A549 (cell line): ENCODE results near the gene XYLT1.

ENCODE experiments used
- CEBPB ChIP-seq, 2 experiments: fragments of >200 bp in 1 of 2; sonication (Bioruptor Twin) in 1 of 2; formaldehyde crosslinking in 1 of 2; IDR thresholded peaks; 2 replicates each; pipeline ENCODE4 v1.6.1; 2012 to 2016
- HDAC2 ChIP-seq: fragments of 200-600 bp; sonication (generic); IDR thresholded peaks from 2 replicates; pipeline ENCODE4 v1.6.1; 2016
- NR3C1 ChIP-seq: fragments of >200 bp; sonication (Bioruptor Twin); formaldehyde crosslinking; IDR thresholded peaks from 3 replicates; pipeline ENCODE4 v1.6.1; 2017
- RAD21 ChIP-seq, 2 experiments: fragments of >200 bp in 1 of 2; sonication (Bioruptor Twin) in 1 of 2; formaldehyde crosslinking in 1 of 2; IDR thresholded peaks in 1 of 2; conservative IDR thresholded peaks in 1 of 2; 2 replicates in 1 of 2; 3 replicates in 1 of 2; pipeline ENCODE4 v1.6.1; 2012 to 2018; ENCODE audit warnings: inconsistent platforms in 1 of 2
- USF2 ChIP-seq: fragments of 450-650 bp; IDR thresholded peaks from 2 replicates; pipeline ENCODE4 v1.6.1; 2014; ENCODE audit warnings: antibody characterized with exemption
- TF ChIP-seq, protein P1 (sequence below): fragments of 250-450 bp; sonication (Bioruptor Pico); IDR thresholded peaks from 2 replicates; pipeline ENCODE4 v1.5.0; 2021; ENCODE audit warnings: mild to moderate bottlenecking, moderate library complexity, borderline replicate concordance

DNA sequence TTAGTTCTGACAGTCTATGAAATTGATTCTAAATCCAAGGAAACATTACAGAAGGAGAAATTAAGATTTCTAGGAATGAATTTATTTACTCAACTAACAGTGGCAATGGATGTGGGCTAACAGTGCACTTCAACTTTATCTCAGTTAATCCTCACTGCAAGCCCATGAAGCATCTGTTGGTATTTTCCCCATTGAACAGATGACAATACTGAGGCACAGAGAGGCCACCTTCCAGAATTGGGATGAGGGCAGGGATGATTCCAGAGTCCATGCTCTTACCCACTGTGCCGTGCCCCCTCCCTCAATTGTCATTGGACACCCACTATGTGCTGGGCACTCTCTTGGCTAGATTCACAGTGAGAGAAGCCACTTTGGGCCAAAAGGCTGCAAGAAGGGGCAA lies 89.0 kb downstream of the XYLT1 start:
- TF ChIP-seq HDAC2 (no peak), USF2 (no peak), NR3C1 (no peak), RAD21 (conservative IDR thresholded peaks at IDR 0.05 in 1 of 2, IDR thresholded peaks at IDR 0.05 in 1 of 2) (no peak), CEBPB (IDR thresholded peaks at IDR 0.05) (no peak)
- TF ChIP-seq, protein P1, sequence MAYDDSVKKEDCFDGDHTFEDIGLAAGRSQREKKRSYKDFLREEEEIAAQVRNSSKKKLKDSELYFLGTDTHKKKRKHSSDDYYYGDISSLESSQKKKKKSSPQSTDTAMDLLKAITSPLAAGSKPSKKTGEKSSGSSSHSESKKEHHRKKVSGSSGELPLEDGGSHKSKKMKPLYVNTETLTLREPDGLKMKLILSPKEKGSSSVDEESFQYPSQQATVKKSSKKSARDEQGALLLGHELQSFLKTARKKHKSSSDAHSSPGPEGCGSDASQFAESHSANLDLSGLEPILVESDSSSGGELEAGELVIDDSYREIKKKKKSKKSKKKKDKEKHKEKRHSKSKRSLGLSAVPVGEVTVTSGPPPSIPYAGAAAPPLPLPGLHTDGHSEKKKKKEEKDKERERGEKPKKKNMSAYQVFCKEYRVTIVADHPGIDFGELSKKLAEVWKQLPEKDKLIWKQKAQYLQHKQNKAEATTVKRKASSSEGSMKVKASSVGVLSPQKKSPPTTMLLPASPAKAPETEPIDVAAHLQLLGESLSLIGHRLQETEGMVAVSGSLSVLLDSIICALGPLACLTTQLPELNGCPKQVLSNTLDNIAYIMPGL, result no peak
